Liver (tissue), 9 donors: ENCODE measurements around the gene DMD. TPM values are rescaled to one million over a fixed set of nuclear protein-coding genes. Genes with fewer than 3 reads are reported as not detected.

Experiments
- DNase-seq: peaks from one replicate; pipeline ENCODE4 v3.0.0-alpha.2; 2017; ENCODE audit warnings: low spot score
- H3K27ac ChIP-seq, 2 donors: one replicate each; pipeline ENCODE4 v1.7.0; 2013; ENCODE audit warnings: inconsistent platforms in 2 of 2, low read length in 2 of 2, control low read depth in 1 of 2, low read depth in 1 of 2, mild to moderate bottlenecking in 1 of 2
- H3K27me3 ChIP-seq, 4 donors: one replicate each; pipeline versions ENCODE4 v1.6.1 to v1.7.0; 2013; ENCODE audit warnings: low read length in 3 of 4, inconsistent platforms in 1 of 4, mild to moderate bottlenecking in 1 of 4, moderate library complexity in 1 of 4; ENCODE audit not compliant: control insufficient read depth in 4 of 4, insufficient read depth in 4 of 4
- H3K36me3 ChIP-seq, 4 donors: one replicate each; pipeline versions ENCODE4 v1.6.1 to v1.7.0; 2013; ENCODE audit warnings: low read length in 3 of 4, mild to moderate bottlenecking in 3 of 4, low read depth in 1 of 4, moderate library complexity in 1 of 4; ENCODE audit not compliant: control insufficient read depth in 4 of 4, insufficient read depth in 3 of 4
- H3K4me1 ChIP-seq, 4 donors: one replicate each; pipeline versions ENCODE4 v1.6.1 to v1.7.0; 2013; ENCODE audit warnings: low read length in 3 of 4, mild to moderate bottlenecking in 3 of 4, moderate library complexity in 1 of 4; ENCODE audit not compliant: control insufficient read depth in 4 of 4, insufficient read depth in 4 of 4
- H3K4me3 ChIP-seq, 3 donors: one replicate each; pipeline versions ENCODE4 v1.6.1 to v1.7.0; 2013; ENCODE audit warnings: low read length in 3 of 3, control low read depth in 1 of 3, low read depth in 1 of 3, mild to moderate bottlenecking in 1 of 3
- H3K9ac ChIP-seq, 2 donors: one replicate each; pipeline ENCODE4 v1.7.0; 2013; ENCODE audit warnings: low read length in 2 of 2, mild to moderate bottlenecking in 2 of 2, moderate library complexity in 2 of 2, control low read depth in 1 of 2, low read depth in 1 of 2
- H3K9me3 ChIP-seq, 4 donors: one replicate each; pipeline versions ENCODE4 v1.6.1 to v1.7.0; 2013; ENCODE audit warnings: low read length in 3 of 4; ENCODE audit not compliant: control insufficient read depth in 4 of 4
- EGR1 ChIP-seq, 2 donors: IDR thresholded peaks; 2 replicates each; pipeline ENCODE4 v1.6.1; 2016 to 2018; ENCODE audit warnings: antibody characterized with exemption in 2 of 2, low read depth in 2 of 2
- FOXA1 ChIP-seq: IDR thresholded peaks from 2 replicates; pipeline ENCODE4 v1.6.1; 2016; ENCODE audit warnings: antibody characterized with exemption
- FOXA2 ChIP-seq: IDR thresholded peaks from 2 replicates; pipeline ENCODE4 v1.6.1; 2016; ENCODE audit warnings: antibody characterized with exemption
- GABPA ChIP-seq, 2 donors: IDR thresholded peaks in 1 of 2; conservative IDR thresholded peaks in 1 of 2; 2 replicates each; pipeline ENCODE4 v1.6.1; 2016; ENCODE audit warnings: antibody characterized with exemption in 2 of 2, mild to moderate bottlenecking in 1 of 2, moderate library complexity in 1 of 2
- HNF4A ChIP-seq, 2 donors: conservative IDR thresholded peaks; 2 replicates each; pipeline ENCODE4 v1.6.1; 2016; ENCODE audit warnings: antibody characterized with exemption in 2 of 2, mild to moderate bottlenecking in 2 of 2
- HNF4G ChIP-seq: IDR thresholded peaks from 2 replicates; pipeline ENCODE4 v1.6.1; 2016; ENCODE audit warnings: antibody characterized with exemption
- JUND ChIP-seq, 2 donors: IDR thresholded peaks; 2 replicates each; pipeline ENCODE4 v1.6.1; 2016; ENCODE audit warnings: antibody characterized with exemption in 2 of 2
- NR2F2 ChIP-seq: IDR thresholded peaks from 2 replicates; pipeline ENCODE4 v1.6.1; 2016; ENCODE audit warnings: antibody characterized with exemption
- RAD21 ChIP-seq, 2 donors: IDR thresholded peaks; 2 replicates each; pipeline ENCODE4 v1.6.1; 2016; ENCODE audit warnings: antibody characterized with exemption in 2 of 2, mild to moderate bottlenecking in 2 of 2
- RXRA ChIP-seq, 2 donors: IDR thresholded peaks; 2 replicates each; pipeline ENCODE4 v1.6.1; 2017 to 2018; ENCODE audit warnings: antibody characterized with exemption in 2 of 2, mild to moderate bottlenecking in 1 of 2
- SP1 ChIP-seq: IDR thresholded peaks from 2 replicates; pipeline ENCODE4 v1.6.1; 2018; ENCODE audit warnings: antibody characterized with exemption, mild to moderate bottlenecking
- TAF1 ChIP-seq: conservative IDR thresholded peaks from 2 replicates; pipeline ENCODE4 v1.6.1; 2016; ENCODE audit warnings: antibody characterized with exemption, mild to moderate bottlenecking
- YY1 ChIP-seq: IDR thresholded peaks from 2 replicates; pipeline ENCODE4 v1.6.1; 2016; ENCODE audit warnings: antibody characterized with exemption, mild to moderate bottlenecking
- polyA plus RNA-seq, 2 donors: library from polyadenylated mRNA; stranded (reverse) in 1 of 2; unstranded in 1 of 2; fragments of 200-250 nt in 1 of 2; fragments of >200 nt in 1 of 2; fragmentation: Nextera tagmentation in 1 of 2; extraction: Ambion mirVana in 1 of 2; gene quantifications; one replicate each; pipeline versions ENCODE4 v1.2.1 to v1.2.3, GENCODE V29; 2013 to 2015
- total RNA-seq, 2 donors: library from RNA; depleted of rRNA; stranded (reverse); fragments of >200 nt; gene quantifications; one replicate each; pipeline ENCODE4 v1.2.3, GENCODE V29; 2014
- TF ChIP-seq, protein P1 (sequence below): fragments of 150-350 bp; IDR thresholded peaks from 2 replicates; pipeline ENCODE4 v1.5.1; 2017; ENCODE audit warnings: improper control_type of control experiment, low read depth, low read length; ENCODE audit not compliant: missing input control
- TF ChIP-seq, protein P2 (sequence below): IDR thresholded peaks from 2 replicates; pipeline ENCODE4 v1.6.1; 2016; ENCODE audit warnings: antibody characterized with exemption
- TF ChIP-seq, protein P3 (sequence below): IDR thresholded peaks from 2 replicates; pipeline ENCODE4 v1.6.1; 2016; ENCODE audit warnings: antibody characterized with exemption
- TF ChIP-seq, protein P4 (sequence below): IDR thresholded peaks from 2 replicates; pipeline ENCODE4 v1.6.1; 2016; ENCODE audit warnings: antibody characterized with exemption, mild to moderate bottlenecking
- TF ChIP-seq, protein P5 (sequence below): IDR thresholded peaks from 2 replicates; pipeline ENCODE4 v1.6.1; 2016; ENCODE audit warnings: antibody characterized with exemption
- donor health status: healthy.
- donor health status: healthy.
- donor health status: healthy.
- donor health status: healthy.
- donor health status: healthy.

Gene DMD
- total and polyA plus RNA-seq, 4 donors: 14.6 to 61.9 (median 23.9) TPM

DNA sequence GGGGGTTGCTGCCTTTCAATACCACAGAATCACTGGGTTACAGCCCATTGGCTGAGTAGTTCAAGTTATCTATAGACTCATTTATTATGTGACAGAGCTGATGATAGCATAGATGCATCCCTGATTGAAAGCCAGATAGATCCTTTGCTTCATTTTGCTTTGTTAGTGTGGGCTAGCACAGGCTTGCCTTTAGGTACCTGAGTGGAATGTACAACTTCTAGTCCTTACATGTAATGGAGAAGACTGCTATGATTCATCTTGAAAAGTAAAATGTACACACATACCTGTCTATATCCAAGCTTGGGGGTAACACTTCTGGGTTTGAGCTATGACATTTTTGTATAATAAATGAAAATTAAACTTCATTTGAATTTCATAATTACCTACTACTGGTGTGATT lies 1913.5 kb downstream of the DMD start:
- Histone ChIP-seq H3K4me3 (no peak overlapping the region), H3K9ac (no peak overlapping the region), H3K36me3 (no peaks in the 10 kb centered on the region), H3K27me3 (no peaks in the 10 kb centered on the region), H3K9me3 (peaks cover 0 to 2% (median 0%) of the 10 kb centered on the region in 4 donors), H3K27ac (no peak overlapping the region), H3K4me1 (peaks cover 0 to 13% (median 3%) of the 10 kb centered on the region in 4 donors)
- TF ChIP-seq EGR1 (IDR thresholded peaks at IDR 0.05; ENCODE audit: low read depth in 2 of 2) (no peak), NR2F2 (no peak), JUND (IDR thresholded peaks at IDR 0.05) (no peak), GABPA (IDR thresholded peaks at IDR 0.05 in 1 of 2, conservative IDR thresholded peaks at IDR 0.05 in 1 of 2) (no peak), SP1 (no peak), TAF1 (no peak), HNF4G (no peak), RXRA (IDR thresholded peaks at IDR 0.05) (no peak), FOXA2 (no peak), FOXA1 (no peak), YY1 (no peak), RAD21 (IDR thresholded peaks at IDR 0.05) (no peak), HNF4A (conservative IDR thresholded peaks at IDR 0.05) (no peak)
- TF ChIP-seq, protein P1, sequence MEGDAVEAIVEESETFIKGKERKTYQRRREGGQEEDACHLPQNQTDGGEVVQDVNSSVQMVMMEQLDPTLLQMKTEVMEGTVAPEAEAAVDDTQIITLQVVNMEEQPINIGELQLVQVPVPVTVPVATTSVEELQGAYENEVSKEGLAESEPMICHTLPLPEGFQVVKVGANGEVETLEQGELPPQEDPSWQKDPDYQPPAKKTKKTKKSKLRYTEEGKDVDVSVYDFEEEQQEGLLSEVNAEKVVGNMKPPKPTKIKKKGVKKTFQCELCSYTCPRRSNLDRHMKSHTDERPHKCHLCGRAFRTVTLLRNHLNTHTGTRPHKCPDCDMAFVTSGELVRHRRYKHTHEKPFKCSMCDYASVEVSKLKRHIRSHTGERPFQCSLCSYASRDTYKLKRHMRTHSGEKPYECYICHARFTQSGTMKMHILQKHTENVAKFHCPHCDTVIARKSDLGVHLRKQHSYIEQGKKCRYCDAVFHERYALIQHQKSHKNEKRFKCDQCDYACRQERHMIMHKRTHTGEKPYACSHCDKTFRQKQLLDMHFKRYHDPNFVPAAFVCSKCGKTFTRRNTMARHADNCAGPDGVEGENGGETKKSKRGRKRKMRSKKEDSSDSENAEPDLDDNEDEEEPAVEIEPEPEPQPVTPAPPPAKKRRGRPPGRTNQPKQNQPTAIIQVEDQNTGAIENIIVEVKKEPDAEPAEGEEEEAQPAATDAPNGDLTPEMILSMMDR: no peak
- TF ChIP-seq, protein P2, sequence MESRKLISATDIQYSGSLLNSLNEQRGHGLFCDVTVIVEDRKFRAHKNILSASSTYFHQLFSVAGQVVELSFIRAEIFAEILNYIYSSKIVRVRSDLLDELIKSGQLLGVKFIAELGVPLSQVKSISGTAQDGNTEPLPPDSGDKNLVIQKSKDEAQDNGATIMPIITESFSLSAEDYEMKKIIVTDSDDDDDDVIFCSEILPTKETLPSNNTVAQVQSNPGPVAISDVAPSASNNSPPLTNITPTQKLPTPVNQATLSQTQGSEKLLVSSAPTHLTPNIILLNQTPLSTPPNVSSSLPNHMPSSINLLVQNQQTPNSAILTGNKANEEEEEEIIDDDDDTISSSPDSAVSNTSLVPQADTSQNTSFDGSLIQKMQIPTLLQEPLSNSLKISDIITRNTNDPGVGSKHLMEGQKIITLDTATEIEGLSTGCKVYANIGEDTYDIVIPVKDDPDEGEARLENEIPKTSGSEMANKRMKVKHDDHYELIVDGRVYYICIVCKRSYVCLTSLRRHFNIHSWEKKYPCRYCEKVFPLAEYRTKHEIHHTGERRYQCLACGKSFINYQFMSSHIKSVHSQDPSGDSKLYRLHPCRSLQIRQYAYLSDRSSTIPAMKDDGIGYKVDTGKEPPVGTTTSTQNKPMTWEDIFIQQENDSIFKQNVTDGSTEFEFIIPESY: no peak
- TF ChIP-seq, protein P3, sequence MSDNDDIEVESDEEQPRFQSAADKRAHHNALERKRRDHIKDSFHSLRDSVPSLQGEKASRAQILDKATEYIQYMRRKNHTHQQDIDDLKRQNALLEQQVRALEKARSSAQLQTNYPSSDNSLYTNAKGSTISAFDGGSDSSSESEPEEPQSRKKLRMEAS: no peak
- TF ChIP-seq, protein P4, sequence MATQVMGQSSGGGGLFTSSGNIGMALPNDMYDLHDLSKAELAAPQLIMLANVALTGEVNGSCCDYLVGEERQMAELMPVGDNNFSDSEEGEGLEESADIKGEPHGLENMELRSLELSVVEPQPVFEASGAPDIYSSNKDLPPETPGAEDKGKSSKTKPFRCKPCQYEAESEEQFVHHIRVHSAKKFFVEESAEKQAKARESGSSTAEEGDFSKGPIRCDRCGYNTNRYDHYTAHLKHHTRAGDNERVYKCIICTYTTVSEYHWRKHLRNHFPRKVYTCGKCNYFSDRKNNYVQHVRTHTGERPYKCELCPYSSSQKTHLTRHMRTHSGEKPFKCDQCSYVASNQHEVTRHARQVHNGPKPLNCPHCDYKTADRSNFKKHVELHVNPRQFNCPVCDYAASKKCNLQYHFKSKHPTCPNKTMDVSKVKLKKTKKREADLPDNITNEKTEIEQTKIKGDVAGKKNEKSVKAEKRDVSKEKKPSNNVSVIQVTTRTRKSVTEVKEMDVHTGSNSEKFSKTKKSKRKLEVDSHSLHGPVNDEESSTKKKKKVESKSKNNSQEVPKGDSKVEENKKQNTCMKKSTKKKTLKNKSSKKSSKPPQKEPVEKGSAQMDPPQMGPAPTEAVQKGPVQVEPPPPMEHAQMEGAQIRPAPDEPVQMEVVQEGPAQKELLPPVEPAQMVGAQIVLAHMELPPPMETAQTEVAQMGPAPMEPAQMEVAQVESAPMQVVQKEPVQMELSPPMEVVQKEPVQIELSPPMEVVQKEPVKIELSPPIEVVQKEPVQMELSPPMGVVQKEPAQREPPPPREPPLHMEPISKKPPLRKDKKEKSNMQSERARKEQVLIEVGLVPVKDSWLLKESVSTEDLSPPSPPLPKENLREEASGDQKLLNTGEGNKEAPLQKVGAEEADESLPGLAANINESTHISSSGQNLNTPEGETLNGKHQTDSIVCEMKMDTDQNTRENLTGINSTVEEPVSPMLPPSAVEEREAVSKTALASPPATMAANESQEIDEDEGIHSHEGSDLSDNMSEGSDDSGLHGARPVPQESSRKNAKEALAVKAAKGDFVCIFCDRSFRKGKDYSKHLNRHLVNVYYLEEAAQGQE: no peak
- TF ChIP-seq, protein P5, sequence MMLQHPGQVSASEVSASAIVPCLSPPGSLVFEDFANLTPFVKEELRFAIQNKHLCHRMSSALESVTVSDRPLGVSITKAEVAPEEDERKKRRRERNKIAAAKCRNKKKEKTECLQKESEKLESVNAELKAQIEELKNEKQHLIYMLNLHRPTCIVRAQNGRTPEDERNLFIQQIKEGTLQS: no peak
- DNase-seq: no peak
